ENCODE data around the gene KIF17. TPM values are rescaled to one million over a fixed set of nuclear protein-coding genes. Genes with fewer than 3 reads are reported as not detected.

KIF17 gene
- total and polyA plus RNA-seq, 4 donors = 0.49 to 3.2 (median 2.6) TPM

- DNase-seq (no peak), ATAC-seq (ENCODE audit: low FRiP score) (no peak)
- H3K27me3 ChIP-seq (ENCODE audit: control insufficient read depth in 1 of 2, insufficient read depth in 2 of 2, low read length in 1 of 2) = no peaks in the 10 kb centered on the region
- WGBS, 2 donors = 88 to 91% methylated on average over 3 of the region's 3 CpGs
- no peaks in the 10 kb centered on the region for H3K36me3 ChIP-seq (ENCODE audit: control insufficient read depth in 1 of 2, insufficient read depth in 2 of 2, low read length in 1 of 2)
- H3K27ac ChIP-seq (ENCODE audit: low read depth in 1 of 2, low read length in 2 of 2) = no peak overlapping the region
- no peak overlapping the region for H3K4me3 ChIP-seq (ENCODE audit: low read length in 2 of 2)
- no peaks in the 10 kb centered on the region for H3K4me1 ChIP-seq (ENCODE audit: control insufficient read depth in 1 of 2, insufficient read depth in 2 of 2, low read length in 2 of 2)
- no peaks in the 10 kb centered on the region for H3K9me3 ChIP-seq (ENCODE audit: control insufficient read depth, low read length)
- intact Hi-C loops (cut with DNase I) = loop anchor here in 1 of 2 donors (10.0 kb wide), 1 partner anchor 75 kb away; no protein-coding TSS in a partner anchor
These were observed 28.2 kb downstream of the KIF17 start for GRCh38 chr1:20689645-20690056.

GRCh38 chr1:20686883-20687725 lies 30.7 kb downstream of the KIF17 start:
- intact Hi-C loops (cut with DNase I) = no loop called here
- H3K27me3 ChIP-seq (ENCODE audit: control insufficient read depth in 1 of 2, insufficient read depth in 2 of 2, low read length in 1 of 2) = no peaks in the 10 kb centered on the region
- H3K27ac ChIP-seq (ENCODE audit: low read depth in 1 of 2, low read length in 2 of 2) = no peak overlapping the region
- DNase-seq (no peak), ATAC-seq (ENCODE audit: low FRiP score) (no peak)
- H3K36me3 ChIP-seq (ENCODE audit: control insufficient read depth in 1 of 2, insufficient read depth in 2 of 2, low read length in 1 of 2) = no peaks in the 10 kb centered on the region
- H3K9me3 ChIP-seq (ENCODE audit: control insufficient read depth, low read length) = no peaks in the 10 kb centered on the region
- 82 to 83% methylated on average over 26 of the region's 26 CpGs for WGBS, 2 donors
- no peak overlapping the region for H3K4me3 ChIP-seq (ENCODE audit: low read length in 2 of 2)
- no peaks in the 10 kb centered on the region for H3K4me1 ChIP-seq (ENCODE audit: control insufficient read depth in 1 of 2, insufficient read depth in 2 of 2, low read length in 2 of 2)

GRCh38 chr1:20685741-20686140 lies 32.1 kb downstream of the KIF17 start:
- Histone ChIP-seq H3K27me3 (ENCODE audit: control insufficient read depth in 1 of 2, insufficient read depth in 2 of 2, low read length in 1 of 2) (no peaks in the 10 kb centered on the region), H3K36me3 (ENCODE audit: control insufficient read depth in 1 of 2, insufficient read depth in 2 of 2, low read length in 1 of 2) (no peaks in the 10 kb centered on the region), H3K4me1 (ENCODE audit: control insufficient read depth in 1 of 2, insufficient read depth in 2 of 2, low read length in 2 of 2) (no peaks in the 10 kb centered on the region), H3K4me3 (ENCODE audit: low read length in 2 of 2) (no peak overlapping the region), H3K9me3 (ENCODE audit: control insufficient read depth, low read length) (no peaks in the 10 kb centered on the region), H3K27ac (ENCODE audit: low read depth in 1 of 2, low read length in 2 of 2) (no peak overlapping the region)
- DNase-seq = no peak
- 87% methylated on average over 12 of the region's 12 CpGs for WGBS, 2 donors
- ATAC-seq (ENCODE audit: low FRiP score) = no peak
- intact Hi-C loops (cut with DNase I) = no loop called here

GRCh38 chr1:20685099-20685662 lies 32.6 kb downstream of the KIF17 start:
- intact Hi-C loops (cut with DNase I) = no loop called here
- no peak overlapping the region for H3K4me3 ChIP-seq (ENCODE audit: low read length in 2 of 2)
- H3K27ac ChIP-seq (ENCODE audit: low read depth in 1 of 2, low read length in 2 of 2) = no peak overlapping the region
- H3K36me3 ChIP-seq (ENCODE audit: control insufficient read depth in 1 of 2, insufficient read depth in 2 of 2, low read length in 1 of 2) = no peaks in the 10 kb centered on the region
- 78 to 85% methylated on average over 21 of the region's 21 CpGs for WGBS, 2 donors
- no peaks in the 10 kb centered on the region for H3K9me3 ChIP-seq (ENCODE audit: control insufficient read depth, low read length)
- peak; percentile 31 for ATAC-seq (ENCODE audit: low FRiP score)
- no peaks in the 10 kb centered on the region for H3K4me1 ChIP-seq (ENCODE audit: control insufficient read depth in 1 of 2, insufficient read depth in 2 of 2, low read length in 2 of 2)
- no peak for DNase-seq
- H3K27me3 ChIP-seq (ENCODE audit: control insufficient read depth in 1 of 2, insufficient read depth in 2 of 2, low read length in 1 of 2) = no peaks in the 10 kb centered on the region

GRCh38 chr1:20684651-20685050 lies 33.2 kb downstream of the KIF17 start:
- DNase-seq (no peak), ATAC-seq (ENCODE audit: low FRiP score) (peak; percentile 31)
- no peaks in the 10 kb centered on the region for H3K9me3 ChIP-seq (ENCODE audit: control insufficient read depth, low read length)
- no peak overlapping the region for H3K27ac ChIP-seq (ENCODE audit: low read depth in 1 of 2, low read length in 2 of 2)
- H3K4me1 ChIP-seq (ENCODE audit: control insufficient read depth in 1 of 2, insufficient read depth in 2 of 2, low read length in 2 of 2) = no peaks in the 10 kb centered on the region
- H3K4me3 ChIP-seq (ENCODE audit: low read length in 2 of 2) = no peak overlapping the region
- H3K36me3 ChIP-seq (ENCODE audit: control insufficient read depth in 1 of 2, insufficient read depth in 2 of 2, low read length in 1 of 2) = no peaks in the 10 kb centered on the region
- 92 to 93% methylated on average over 14 of the region's 14 CpGs for WGBS, 2 donors
- intact Hi-C loops (cut with DNase I) = no loop called here
- no peaks in the 10 kb centered on the region for H3K27me3 ChIP-seq (ENCODE audit: control insufficient read depth in 1 of 2, insufficient read depth in 2 of 2, low read length in 1 of 2)

GRCh38 chr1:20684050-20684620 lies 33.7 kb downstream of the KIF17 start:
- H3K27ac ChIP-seq (ENCODE audit: low read depth in 1 of 2, low read length in 2 of 2) = no peak overlapping the region
- no peaks in the 10 kb centered on the region for H3K4me1 ChIP-seq (ENCODE audit: control insufficient read depth in 1 of 2, insufficient read depth in 2 of 2, low read length in 2 of 2)
- WGBS, 2 donors = 85 to 86% methylated on average over 13 of the region's 13 CpGs
- intact Hi-C loops (cut with DNase I) = no loop called here
- H3K9me3 ChIP-seq (ENCODE audit: control insufficient read depth, low read length) = no peaks in the 10 kb centered on the region
- DNase-seq (no peak), ATAC-seq (ENCODE audit: low FRiP score) (no peak)
- no peaks in the 10 kb centered on the region for H3K36me3 ChIP-seq (ENCODE audit: control insufficient read depth in 1 of 2, insufficient read depth in 2 of 2, low read length in 1 of 2)
- H3K4me3 ChIP-seq (ENCODE audit: low read length in 2 of 2) = no peak overlapping the region
- no peaks in the 10 kb centered on the region for H3K27me3 ChIP-seq (ENCODE audit: control insufficient read depth in 1 of 2, insufficient read depth in 2 of 2, low read length in 1 of 2)

- Histone ChIP-seq H3K36me3 (ENCODE audit: control insufficient read depth in 1 of 2, insufficient read depth in 2 of 2, low read length in 1 of 2) (no peaks in the 10 kb centered on the region), H3K9me3 (ENCODE audit: control insufficient read depth, low read length) (no peaks in the 10 kb centered on the region), H3K4me1 (ENCODE audit: control insufficient read depth in 1 of 2, insufficient read depth in 2 of 2, low read length in 2 of 2) (no peaks in the 10 kb centered on the region), H3K27ac (ENCODE audit: low read depth in 1 of 2, low read length in 2 of 2) (no peak overlapping the region), H3K4me3 (ENCODE audit: low read length in 2 of 2) (no peak overlapping the region), H3K27me3 (ENCODE audit: control insufficient read depth in 1 of 2, insufficient read depth in 2 of 2, low read length in 1 of 2) (no peaks in the 10 kb centered on the region)
- ATAC-seq (ENCODE audit: low FRiP score) = no peak
- intact Hi-C loops (cut with DNase I) = no loop called here
- no peak for DNase-seq
- 84 to 91% methylated on average over 10 of the region's 10 CpGs for WGBS, 2 donors
These were observed 34.2 kb downstream of the KIF17 start for GRCh38 chr1:20683614-20684013.

- Histone ChIP-seq H3K27me3 (ENCODE audit: control insufficient read depth in 1 of 2, insufficient read depth in 2 of 2, low read length in 1 of 2) (no peaks in the 10 kb centered on the region), H3K9me3 (ENCODE audit: control insufficient read depth, low read length) (no peaks in the 10 kb centered on the region), H3K4me3 (ENCODE audit: low read length in 2 of 2) (no peak overlapping the region), H3K4me1 (ENCODE audit: control insufficient read depth in 1 of 2, insufficient read depth in 2 of 2, low read length in 2 of 2) (no peaks in the 10 kb centered on the region), H3K27ac (ENCODE audit: low read depth in 1 of 2, low read length in 2 of 2) (no peak overlapping the region), H3K36me3 (ENCODE audit: control insufficient read depth in 1 of 2, insufficient read depth in 2 of 2, low read length in 1 of 2) (no peaks in the 10 kb centered on the region)
- WGBS, 2 donors = 83 to 87% methylated on average over 24 of the region's 24 CpGs
- no peak for ATAC-seq (ENCODE audit: low FRiP score)
- intact Hi-C loops (cut with DNase I) = no loop called here
- DNase-seq = peak in 1 of 2 donors; percentile 69
These were observed 35.1 kb downstream of the KIF17 start for GRCh38 chr1:20682571-20683236.
